Measurements from ENCODE around the gene AXIN1.

Gene AXIN1

GRCh38 chr16:253833-254232 lies 98.7 kb downstream of the AXIN1 start:
- no peak for TF ChIP-seq CTCF (conservative IDR thresholded peaks at IDR 0.05; ENCODE audit: low read length)
- DNase-seq (ENCODE audit: low read depth): no peak
- no peak overlapping the region for H3K4me3 ChIP-seq (ENCODE audit: low read length)

GRCh38 chr16:252366-253337 lies 99.9 kb downstream of the AXIN1 start:
- DNase-seq (ENCODE audit: low read depth): no peak
- H3K4me3 ChIP-seq (ENCODE audit: low read length): no peak overlapping the region
- no peak for TF ChIP-seq CTCF (conservative IDR thresholded peaks at IDR 0.05; ENCODE audit: low read length)

GRCh38 chr16:249431-249830 lies 103.1 kb downstream of the AXIN1 start:
- no peak for TF ChIP-seq CTCF (conservative IDR thresholded peaks at IDR 0.05; ENCODE audit: low read length)

GRCh38 chr16:247027-247426 lies 105.5 kb downstream of the AXIN1 start:
- DNase-seq (ENCODE audit: low read depth): no peak
- TF ChIP-seq CTCF (conservative IDR thresholded peaks at IDR 0.05; ENCODE audit: low read length): no peak
- H3K4me3 ChIP-seq (ENCODE audit: low read length): no peak overlapping the region

More at GRCh38 chr16:249431-249830, 103.1 kb downstream of the AXIN1 start:
- DNase-seq (ENCODE audit: low read depth): no peak
- no peak overlapping the region for H3K4me3 ChIP-seq (ENCODE audit: low read length)

GRCh38 chr16:245105-245504 lies 107.4 kb downstream of the AXIN1 start:
- H3K4me3 ChIP-seq (ENCODE audit: low read length): no peak overlapping the region
- no peak for TF ChIP-seq CTCF (conservative IDR thresholded peaks at IDR 0.05; ENCODE audit: low read length)
- DNase-seq (ENCODE audit: low read depth): no peak

- H3K4me3 ChIP-seq (ENCODE audit: low read length): no peak overlapping the region
- DNase-seq (ENCODE audit: low read depth): no peak
- TF ChIP-seq CTCF (conservative IDR thresholded peaks at IDR 0.05; ENCODE audit: low read length): no peak
Observed at GRCh38 chr16:243348-243747, 109.2 kb downstream of the AXIN1 start.

GRCh38 chr16:242281-242680 lies 110.2 kb downstream of the AXIN1 start:
- no peak for TF ChIP-seq CTCF (conservative IDR thresholded peaks at IDR 0.05; ENCODE audit: low read length)
- no peak for DNase-seq (ENCODE audit: low read depth)
- H3K4me3 ChIP-seq (ENCODE audit: low read length): no peak overlapping the region
